GM12878 (cell line): ENCODE data around the gene TRIM61. TPM values are rescaled to one million over a fixed set of nuclear protein-coding genes. Genes with fewer than 3 reads are reported as not detected.

Experiments
- ATAC-seq: fragments of 200-7000 bp; cut with Tn5 transposase; 3 replicates; pipeline ENCODE4 v1.9.1; 2020; ENCODE audit warnings: mild to moderate bottlenecking, moderate library complexity
- BruUV-seq: library from RNA; stranded (reverse); fragments of 400-500 nt; replicated peaks from 2 replicates; lab custom pipeline; 2021; lab: Mats Ljungman, UMichigan
- CTCF ChIA-PET: fragments of 300-600 bp; sonication (Branson Sonifier 250); formaldehyde crosslinking; extraction: SDS; loops from one replicate; lab custom pipeline; 2021; ENCODE audit warnings: inconsistent platforms; lab: Yijun Ruan, JAX
- POLR2A ChIA-PET: fragments of 350-600 bp; formaldehyde crosslinking; extraction: SDS; loops from one replicate; lab custom pipeline; 2021; ENCODE audit warnings: inconsistent platforms; lab: Charles Lee
- RAD21 ChIA-PET: fragments of 300-600 bp; sonication (Branson Sonifier 250); formaldehyde crosslinking; loops from one replicate; lab custom pipeline; 2023; ENCODE audit warnings: antibody characterized with exemption; ENCODE audit not compliant: unreplicated experiment; lab: Charles Lee
- SMC1A ChIA-PET: fragments of 300-600 bp; sonication (Branson Sonifier 250); formaldehyde crosslinking; loops from one replicate; lab custom pipeline; 2023; ENCODE audit not compliant: unreplicated experiment, uncharacterized antibody; lab: Charles Lee
- DNase-seq: peaks from one replicate; pipeline ENCODE4 v3.0.0-alpha.2; 2011; ENCODE audit warnings: low read depth, low spot score
- FAIRE-seq: peaks from 3 replicates; lab custom pipeline; 2011; peaks lifted over from hg19 to GRCh38; lab: Jason Lieb, UNC
- H2AFZ ChIP-seq: 2 replicates; pipeline ENCODE4 v1.6.0; 2011; ENCODE audit warnings: low read depth, low read length, control low read depth; ENCODE audit not compliant: control insufficient read depth
- H3K27ac ChIP-seq: 2 replicates; pipeline ENCODE4 v1.5.1; 2011; ENCODE audit warnings: control low read depth; ENCODE audit not compliant: control insufficient read depth, insufficient read depth
- H3K27me3 ChIP-seq, 2 experiments: replicated peaks in 1 of 2; 2 replicates each; pipeline versions ENCODE4 v1.6.0 to v1.6.1; 2011; ENCODE audit warnings: low read length in 1 of 2; ENCODE audit not compliant: control insufficient read depth in 2 of 2, insufficient read depth in 2 of 2
- H3K36me3 ChIP-seq, 2 experiments: 2 replicates each; pipeline ENCODE4 v1.5.1; 2011; ENCODE audit warnings: low read length in 1 of 2; ENCODE audit not compliant: control insufficient read depth in 2 of 2, insufficient read depth in 2 of 2
- H3K4me1 ChIP-seq: 2 replicates; pipeline ENCODE4 v1.6.1; 2011; ENCODE audit warnings: mild to moderate bottlenecking, low read length, moderate library complexity, mixed read lengths; ENCODE audit not compliant: control insufficient read depth, insufficient read depth
- H3K4me2 ChIP-seq: 2 replicates; pipeline ENCODE4 v1.6.0; 2011; ENCODE audit warnings: control low read depth; ENCODE audit not compliant: control insufficient read depth, insufficient read depth
- H3K4me3 ChIP-seq: fragments of 200-600 bp; sonication (generic); 2 replicates; pipeline ENCODE4 v1.5.1; 2016
- H3K79me2 ChIP-seq: 2 replicates; pipeline ENCODE4 v1.6.0; 2011; ENCODE audit warnings: low read length; ENCODE audit not compliant: control insufficient read depth, insufficient read depth
- H3K9ac ChIP-seq: 2 replicates; pipeline ENCODE4 v1.8.0; 2011; ENCODE audit warnings: low read length, control low read depth, mixed read lengths; ENCODE audit not compliant: control insufficient read depth, insufficient read depth
- H3K9me3 ChIP-seq: replicated peaks from 3 replicates; pipeline ENCODE4 v1.5.1; 2011; ENCODE audit warnings: mild to moderate bottlenecking, low read length; ENCODE audit not compliant: control insufficient read depth, insufficient read depth
- H4K20me1 ChIP-seq: 2 replicates; pipeline ENCODE4 v1.6.0; 2011; ENCODE audit not compliant: control insufficient read depth, insufficient read depth
- CEBPB ChIP-seq, 2 experiments: fragments of 150-350 bp in 1 of 2; IDR thresholded peaks; 2 replicates each; pipeline ENCODE4 v1.6.1; 2012 to 2014; ENCODE audit warnings: low read depth in 2 of 2, low read length in 2 of 2, borderline replicate concordance in 1 of 2, inconsistent platforms in 1 of 2
- CTCF ChIP-seq, 3 experiments: IDR thresholded peaks in 2 of 3; conservative IDR thresholded peaks in 1 of 3; 2 replicates each; pipeline ENCODE4 v1.5.1; 2011; ENCODE audit warnings: low read depth in 3 of 3, low read length in 3 of 3, mild to moderate bottlenecking in 3 of 3, control low read depth in 2 of 3, moderate library complexity in 2 of 3, inconsistent platforms in 1 of 3, mixed read lengths in 1 of 3; ENCODE audit not compliant: control insufficient read depth in 2 of 3, insufficient read depth in 1 of 3; ENCODE audit errors: extremely low read depth in 1 of 3
- DPF2 ChIP-seq: fragments of 450-650 bp; IDR thresholded peaks from 2 replicates; pipeline ENCODE4 v1.6.1; 2017; ENCODE audit warnings: mild to moderate bottlenecking
- EGR1 ChIP-seq, 2 experiments: IDR thresholded peaks; 1 replicate in 1 of 2; 2 replicates in 1 of 2; pipeline ENCODE4 v1.6.1; 2011 to 2012; ENCODE audit warnings: low read depth in 2 of 2, low read length in 2 of 2, borderline replicate concordance in 1 of 2, mild to moderate bottlenecking in 1 of 2, moderate library complexity in 1 of 2
- EP300 ChIP-seq, 2 experiments: fragments of 150-350 bp in 1 of 2; IDR thresholded peaks; 2 replicates each; pipeline ENCODE4 v1.6.1; 2011 to 2012; ENCODE audit warnings: low read depth in 2 of 2, low read length in 2 of 2, borderline replicate concordance in 1 of 2, improper control_type of control experiment in 1 of 2, inconsistent platforms in 1 of 2; ENCODE audit not compliant: control insufficient read depth in 1 of 2
- EZH2 ChIP-seq: IDR thresholded peaks from 2 replicates; pipeline ENCODE4 v1.6.1; 2012; ENCODE audit warnings: low read depth, mild to moderate bottlenecking, control low read depth, inconsistent platforms, low read length, borderline replicate concordance; ENCODE audit not compliant: control insufficient read depth
- FOXM1 ChIP-seq: IDR thresholded peaks from 2 replicates; pipeline ENCODE4 v1.6.1; 2012; ENCODE audit warnings: low read depth, mild to moderate bottlenecking, inconsistent platforms, low read length, moderate library complexity
- NKRF ChIP-seq: fragments of 450-650 bp; conservative IDR thresholded peaks from 2 replicates; pipeline ENCODE4 v1.6.1; 2017; ENCODE audit warnings: mild to moderate bottlenecking, moderate library complexity
- PRDM15 ChIP-seq: fragments of 450-650 bp; formaldehyde crosslinking; IDR thresholded peaks from 2 replicates; pipeline ENCODE4 v1.4.0; 2020; ENCODE audit warnings: mild to moderate bottlenecking, moderate library complexity
- RB1 ChIP-seq: fragments of 450-650 bp; formaldehyde crosslinking; IDR thresholded peaks from 2 replicates; pipeline ENCODE4 v1.6.1; 2017; ENCODE audit warnings: mild to moderate bottlenecking, borderline replicate concordance
- SIX5 ChIP-seq: IDR thresholded peaks from 2 replicates; pipeline ENCODE4 v1.6.1; 2011; ENCODE audit warnings: mild to moderate bottlenecking, low read depth, low read length, moderate library complexity; ENCODE audit not compliant: severe bottlenecking
- SMARCA5 ChIP-seq: fragments of 450-650 bp; IDR thresholded peaks from 2 replicates; pipeline ENCODE4 v1.6.1; 2017; ENCODE audit warnings: mild to moderate bottlenecking
- SMC3 ChIP-seq: IDR thresholded peaks from 2 replicates; pipeline ENCODE4 v1.6.1; 2011; ENCODE audit warnings: low read length, improper control_type of control experiment, borderline replicate concordance
- ZSCAN29 ChIP-seq: fragments of 450-650 bp; IDR thresholded peaks from 2 replicates; pipeline ENCODE4 v1.6.1; 2017; ENCODE audit warnings: mild to moderate bottlenecking, moderate library complexity
- WGBS: methylation state at CpG from one replicate; pipeline ENCODE4 v1.1.6; 2016; ENCODE audit warnings: low lambda C conversion rate; ENCODE audit not compliant: insufficient replicate concordance, insufficient coverage; ENCODE audit errors: missing lambda C conversion rate; 5-methylcytosine and 5-hydroxymethylcytosine counted together
- in situ Hi-C: fragments of 300-500 bp; cut with MboI; formaldehyde crosslinking; loops from 9 replicates; pipeline ENCODE4 v1.14.3; 2018; ENCODE audit warnings: mixed read lengths
- intact Hi-C: fragments of 100-400 bp; cut with micrococcal nuclease; formaldehyde crosslinking; loops from one replicate; pipeline ENCODE4 v1.14.2; 2022; ENCODE audit not compliant: unreplicated experiment
- polyA plus RNA-seq, 11 experiments: library from polyadenylated mRNA; depleted of rRNA in 4 of 11; unstranded in 6 of 11; stranded (reverse) in 5 of 11; fragments of >200 nt; fragmentation: Nextera tagmentation in 4 of 11; fragmentation: Illumina TruSeq in 1 of 11; extraction: Ambion mirVana in 4 of 11; extraction: Trizol in 1 of 11; gene quantifications; 1 replicate in 1 of 11; 2 replicates in 10 of 11; pipeline versions ENCODE4 v1.2.1 to v1.2.3, GENCODE V29; 2011 to 2016; ENCODE audit warnings: inconsistent platforms in 2 of 11, missing spikeins in 2 of 11, low read depth in 1 of 11
- total RNA-seq, 4 experiments: library from RNA; depleted of rRNA in 3 of 4; stranded (reverse); fragments of >200 nt in 3 of 4; fragmentation: Illumina TruSeq in 1 of 4; extraction: Trizol in 1 of 4; gene quantifications; 2 replicates each; pipeline versions ENCODE4 v1.2.1 to v1.2.3, GENCODE V29; 2013 to 2021

Gene TRIM61
- total and polyA plus RNA-seq, 10 of the 15 experiments (the other 5 are each of a cell fraction or from before 2014, with no cell fraction given): 3.2 to 10.9 (median 5.7) TPM

- peak; percentile 83 for ATAC-seq
- DNase-seq: peak; percentile 51
- Histone ChIP-seq H3K4me3 (peak overlapping the region; percentile 8; the same call in 1 of the 2 replicates), H3K9me3 (no peaks in the 10 kb centered on the region; the same call in 1 of the 3 replicates), H3K27me3 (no peaks in the 10 kb centered on the region), H4K20me1 (no peaks in the 10 kb centered on the region), H3K79me2 (no peaks in the 10 kb centered on the region; the same call in none of the 2 replicates), H3K27ac (peak overlapping the region; percentile 90), H3K4me2 (0 out of 2 replicates have a peak overlapping the region, but pooled peaks have one; percentile 7), H2AFZ (peak overlapping the region; percentile 72), H3K4me1 (peaks cover 23% of the 10 kb centered on the region), H3K9ac (peak overlapping the region; percentile 0; the same call in 1 of the 2 replicates), H3K36me3 (no peaks in the 10 kb centered on the region; a peak in 2 of 4 replicates)
- POLR2A ChIA-PET: interaction anchor here (0.6 to 4.9 kb wide), 5 partner anchors 12 to 392 kb away, joined by 3 to 25 read pairs (median 4); partner anchors contain the start of gene MSMO1
- SMC1A ChIA-PET: interaction anchor here (0.7 to 8.1 kb wide), 22 partner anchors 13 to 167 kb away, joined by 3 to 88 read pairs (median 5); partner anchors contain the start of genes APELA and TRIM61
- in situ Hi-C loops (loop anchor here (25.0 kb wide), 1 partner anchor 1773 kb away; the partner anchor contains the start of gene NAF1), intact Hi-C loops (loop anchor here (5.0 kb wide), 2 partner anchors 158 to 162 kb away; no protein-coding TSS in a partner anchor)
- FAIRE-seq: no peak
- 0% methylated on average over 1 of the region's 1 CpG for WGBS
- CTCF ChIA-PET: interaction anchor here (0.6 to 8.1 kb wide), 32 partner anchors 9 to 392 kb away, joined by 3 to 185 read pairs (median 4); partner anchors contain the start of genes MSMO1 and TRIM61
- no TSS peak for BruUV-seq
- RAD21 ChIA-PET: interaction anchor here (0.6 to 5.3 kb wide), 16 partner anchors 10 to 178 kb away, joined by 3 to 58 read pairs (median 4); partner anchors contain the start of genes TMEM192 and TRIM61
- TF ChIP-seq FOXM1 (no peak), ZSCAN29 (no peak), SMARCA5 (no peak), PRDM15 (CRISPR knock-in tag) (no peak), CEBPB (IDR thresholded peaks at IDR 0.05; ENCODE audit: borderline replicate concordance in 1 of 2, low read depth in 2 of 2, low read length in 2 of 2) (no peak), SMC3 (peak; percentile 49; the same call in 1 of the 2 replicates), CTCF (IDR thresholded peaks at IDR 0.05 in 2 of 3, conservative IDR thresholded peaks at IDR 0.05 in 1 of 3; ENCODE audit: control insufficient read depth in 2 of 3, extremely low read depth in 1 of 3, insufficient read depth in 1 of 3, low read depth in 3 of 3, low read length in 3 of 3) (peak; percentile 41 to 47 (median 42); a peak in 5 of 6 replicates), DPF2 (no peak), NKRF (no peak), EGR1 (IDR thresholded peaks at IDR 0.05; ENCODE audit: borderline replicate concordance in 1 of 2, low read depth in 2 of 2, low read length in 2 of 2) (no peak), SIX5 (no peak), RB1 (0 out of 2 replicates have a peak, but pooled peaks have one; percentile 34), EZH2 (no peak), EP300 (IDR thresholded peaks at IDR 0.05; ENCODE audit: borderline replicate concordance in 1 of 2, control insufficient read depth in 1 of 2, low read depth in 2 of 2, low read length in 2 of 2) (no peak)
These were observed 42.1 kb downstream of the TRIM61 start for GRCh38 chr4:164935363-164935762.
